ENCODE results near the gene NPDC1. TPM values are rescaled to one million over a fixed set of nuclear protein-coding genes. Genes with fewer than 3 reads are reported as not detected.

NPDC1 gene
- total RNA-seq, 1 donor from 2014 or later = 3.8 TPM

DNA sequence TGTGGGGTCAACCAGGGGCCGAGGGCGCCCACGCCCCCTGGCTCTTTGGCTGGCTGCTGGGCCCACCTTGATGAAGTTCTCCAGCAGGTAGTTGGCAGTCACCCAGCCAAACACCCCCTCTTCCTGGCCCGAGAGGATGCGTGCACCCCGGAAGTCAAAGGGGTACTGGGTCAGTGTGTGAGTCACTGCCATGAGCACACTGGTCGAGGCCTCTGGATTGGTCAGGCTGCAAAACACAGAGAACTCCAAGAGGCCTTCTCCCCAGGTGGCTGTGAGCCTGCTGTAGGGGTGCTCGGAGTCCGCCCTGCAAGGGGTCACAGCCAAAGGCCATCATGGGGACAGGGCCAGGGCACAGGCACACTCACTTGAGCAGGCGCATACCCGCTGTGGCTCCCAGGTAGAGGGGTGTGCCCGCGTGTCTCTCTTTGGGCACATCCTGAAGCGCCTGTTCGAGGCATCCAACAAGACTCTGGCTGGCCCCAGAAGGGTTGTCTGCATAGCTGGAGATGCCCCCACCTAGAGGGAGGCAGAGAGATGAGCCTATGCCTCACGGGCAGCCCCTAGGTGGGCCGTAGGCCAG lies 5.3 kb upstream of the NPDC1 start:
- no peak overlapping the region for H3K9ac ChIP-seq
- H3K4me1 ChIP-seq = peaks cover 17% of the 10 kb centered on the region
- H3K9me3 ChIP-seq (ENCODE audit: low read depth) = no peaks in the 10 kb centered on the region
- no peak overlapping the region for H2AFZ ChIP-seq (replicated peaks)
- Mint-ChIP-seq H3K9me3 (no peaks in the 10 kb centered on the region), H3K27me3 (ENCODE audit: insufficient read depth, low read depth) (peaks cover 43% of the 10 kb centered on the region), H3K27ac (no peak overlapping the region), H3K4me3 (no peak overlapping the region), H3K4me1 (peaks cover 3% of the 10 kb centered on the region), H3K36me3 (no peaks in the 10 kb centered on the region)
- TF ChIP-seq EZH2 (IDR thresholded peaks at IDR 0.05) = no peak
- TF ChIP-seq, protein P1, sequence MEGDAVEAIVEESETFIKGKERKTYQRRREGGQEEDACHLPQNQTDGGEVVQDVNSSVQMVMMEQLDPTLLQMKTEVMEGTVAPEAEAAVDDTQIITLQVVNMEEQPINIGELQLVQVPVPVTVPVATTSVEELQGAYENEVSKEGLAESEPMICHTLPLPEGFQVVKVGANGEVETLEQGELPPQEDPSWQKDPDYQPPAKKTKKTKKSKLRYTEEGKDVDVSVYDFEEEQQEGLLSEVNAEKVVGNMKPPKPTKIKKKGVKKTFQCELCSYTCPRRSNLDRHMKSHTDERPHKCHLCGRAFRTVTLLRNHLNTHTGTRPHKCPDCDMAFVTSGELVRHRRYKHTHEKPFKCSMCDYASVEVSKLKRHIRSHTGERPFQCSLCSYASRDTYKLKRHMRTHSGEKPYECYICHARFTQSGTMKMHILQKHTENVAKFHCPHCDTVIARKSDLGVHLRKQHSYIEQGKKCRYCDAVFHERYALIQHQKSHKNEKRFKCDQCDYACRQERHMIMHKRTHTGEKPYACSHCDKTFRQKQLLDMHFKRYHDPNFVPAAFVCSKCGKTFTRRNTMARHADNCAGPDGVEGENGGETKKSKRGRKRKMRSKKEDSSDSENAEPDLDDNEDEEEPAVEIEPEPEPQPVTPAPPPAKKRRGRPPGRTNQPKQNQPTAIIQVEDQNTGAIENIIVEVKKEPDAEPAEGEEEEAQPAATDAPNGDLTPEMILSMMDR (IDR thresholded peaks at IDR 0.05) = no peak
- no peak for TF ChIP-seq EZH2phosphoT487 (IDR thresholded peaks at IDR 0.05)
- no peaks in the 10 kb centered on the region for H3K36me3 ChIP-seq
- H3K4me2 ChIP-seq = no peak overlapping the region
- DNase-seq (ENCODE audit: low spot score) = no peak
- H4K20me1 ChIP-seq (ENCODE audit: low read depth) = peaks cover 58% of the 10 kb centered on the region
- H3F3A ChIP-seq (ENCODE audit: low read depth) = peaks cover 27% of the 10 kb centered on the region
- H3K79me2 ChIP-seq (ENCODE audit: low read depth) = no peaks in the 10 kb centered on the region
- no peak overlapping the region for H3K4me3 ChIP-seq
- H3K27ac ChIP-seq = no peak overlapping the region
- peaks cover 97% of the 10 kb centered on the region for H3K27me3 ChIP-seq

- peaks cover 1% of the 10 kb centered on the region for H3K4me1 Mint-ChIP-seq
- TF ChIP-seq EZH2 (IDR thresholded peaks at IDR 0.05) = no peak
- no peak for TF ChIP-seq EZH2phosphoT487 (IDR thresholded peaks at IDR 0.05)
- TF ChIP-seq, protein P1 (IDR thresholded peaks at IDR 0.05) = no peak
- H3K36me3 Mint-ChIP-seq = no peaks in the 10 kb centered on the region
- no peak overlapping the region for H3K4me3 Mint-ChIP-seq
- peaks cover 58% of the 10 kb centered on the region for H4K20me1 ChIP-seq (ENCODE audit: low read depth)
- no peaks in the 10 kb centered on the region for H3K79me2 ChIP-seq (ENCODE audit: low read depth)
- H3K9me3 Mint-ChIP-seq = no peaks in the 10 kb centered on the region
- H3F3A ChIP-seq (ENCODE audit: low read depth) = peaks cover 21% of the 10 kb centered on the region
- H2AFZ ChIP-seq (replicated peaks) = no peak overlapping the region
- H3K27me3 Mint-ChIP-seq (ENCODE audit: insufficient read depth, low read depth) = peaks cover 41% of the 10 kb centered on the region
- no peaks in the 10 kb centered on the region for H3K9me3 ChIP-seq (ENCODE audit: low read depth)
- H3K4me2 ChIP-seq = no peak overlapping the region
- no peak overlapping the region for H3K9ac ChIP-seq
- H3K27me3 ChIP-seq = peaks cover 94% of the 10 kb centered on the region
- no peak overlapping the region for H3K27ac ChIP-seq
- H3K4me3 ChIP-seq = no peak overlapping the region
- DNase-seq (ENCODE audit: low spot score) = no peak
- no peaks in the 10 kb centered on the region for H3K36me3 ChIP-seq
- no peak overlapping the region for H3K27ac Mint-ChIP-seq
- peaks cover 12% of the 10 kb centered on the region for H3K4me1 ChIP-seq
Measured at GRCh38 chr9:137050570-137050969, 4.6 kb upstream of the NPDC1 start.

DNA sequence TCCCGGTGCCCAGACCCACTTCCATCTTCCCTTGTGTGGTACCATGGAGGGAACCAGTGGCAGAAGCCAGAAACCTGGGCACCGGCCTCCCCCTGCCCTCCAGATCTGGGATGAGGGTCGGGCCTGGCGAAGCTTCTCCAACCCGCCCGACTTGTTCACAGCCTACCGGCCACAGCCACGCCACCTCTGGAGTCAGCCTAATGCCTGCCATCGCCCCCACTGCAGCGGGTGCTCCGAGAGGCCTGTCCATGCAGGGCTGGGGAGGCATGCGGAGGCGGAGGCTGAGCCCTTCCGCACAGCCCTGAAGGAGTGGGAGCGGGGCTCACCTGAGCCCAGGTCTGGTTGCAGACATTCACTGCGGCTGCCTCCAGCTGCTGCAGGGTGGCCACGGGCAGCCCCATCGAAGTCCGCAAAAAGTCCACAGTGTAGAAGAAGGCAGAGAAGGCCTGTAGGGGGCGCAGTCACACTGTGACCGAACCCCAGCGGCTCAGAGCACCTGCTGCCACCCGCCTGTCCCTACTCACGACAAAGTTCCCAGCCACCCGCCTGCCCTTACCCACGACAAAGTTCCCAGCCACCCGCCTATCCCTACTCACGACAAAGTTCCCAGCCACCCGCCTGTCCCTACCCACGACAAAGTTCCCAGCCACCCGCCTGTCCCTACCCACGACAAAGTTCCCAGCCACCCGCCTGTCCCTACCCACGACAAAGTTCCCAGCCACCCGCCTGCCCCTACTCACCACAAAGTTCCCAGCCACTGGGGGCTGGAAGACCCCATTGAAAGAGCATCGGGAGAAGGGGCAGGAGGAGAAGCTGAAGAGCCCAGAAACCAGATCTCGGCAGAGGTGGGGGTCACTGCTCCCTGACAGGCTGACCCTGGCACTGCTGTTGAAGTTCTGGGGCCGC lies 3.8 kb upstream of the NPDC1 start:
- Histone ChIP-seq H3F3A (ENCODE audit: low read depth) (peaks cover 16% of the 10 kb centered on the region), H3K36me3 (no peaks in the 10 kb centered on the region), H3K4me2 (no peak overlapping the region), H3K4me3 (no peak overlapping the region), H2AFZ (replicated peaks) (no peak overlapping the region), H3K9ac (no peak overlapping the region), H3K79me2 (ENCODE audit: low read depth) (no peaks in the 10 kb centered on the region), H3K9me3 (ENCODE audit: low read depth) (no peaks in the 10 kb centered on the region), H3K27me3 (peaks cover 94% of the 10 kb centered on the region), H3K4me1 (peaks cover 11% of the 10 kb centered on the region), H3K27ac (no peak overlapping the region), H4K20me1 (ENCODE audit: low read depth) (peaks cover 60% of the 10 kb centered on the region)
- DNase-seq (ENCODE audit: low spot score) = peak; percentile 86
- H3K36me3 Mint-ChIP-seq = no peaks in the 10 kb centered on the region
- H3K27ac Mint-ChIP-seq = no peak overlapping the region
- peaks cover 2% of the 10 kb centered on the region for H3K4me1 Mint-ChIP-seq
- TF ChIP-seq, protein P1 (IDR thresholded peaks at IDR 0.05) = peak; percentile 60
- no peak for TF ChIP-seq EZH2phosphoT487 (IDR thresholded peaks at IDR 0.05)
- TF ChIP-seq EZH2 (IDR thresholded peaks at IDR 0.05) = peak; percentile 66
- no peak overlapping the region for H3K4me3 Mint-ChIP-seq
- H3K9me3 Mint-ChIP-seq = no peaks in the 10 kb centered on the region
- peaks cover 43% of the 10 kb centered on the region for H3K27me3 Mint-ChIP-seq (ENCODE audit: insufficient read depth, low read depth)
